GM12872 (cell line): Measurements from ENCODE around the gene UBE2H.

Source experiments
- CTCF ChIP-seq: IDR thresholded peaks from 3 replicates; pipeline ENCODE4 v1.5.1; 2011; ENCODE audit warnings: low read depth, mild to moderate bottlenecking, low read length, moderate library complexity; ENCODE audit not compliant: insufficient read depth

UBE2H gene

GRCh38 chr7:129857313-129857712 lies 95.4 kb downstream of the UBE2H start:
- no peak for TF ChIP-seq CTCF

- no peak for TF ChIP-seq CTCF
Measured at GRCh38 chr7:129855935-129856717, 96.6 kb downstream of the UBE2H start.

- no peak for TF ChIP-seq CTCF
Measured at GRCh38 chr7:129855234-129855673, 97.5 kb downstream of the UBE2H start.

GRCh38 chr7:129854401-129854800 lies 98.4 kb downstream of the UBE2H start:
- no peak for TF ChIP-seq CTCF

GRCh38 chr7:129853661-129854268 lies 99.0 kb downstream of the UBE2H start:
- TF ChIP-seq CTCF, result no peak

GRCh38 chr7:129851809-129852208 lies 101.0 kb downstream of the UBE2H start:
- no peak for TF ChIP-seq CTCF

GRCh38 chr7:129851174-129851573 lies 101.6 kb downstream of the UBE2H start:
- TF ChIP-seq CTCF, result no peak
